ENCODE data around the gene PRKAB1. TPM values are rescaled to one million over a fixed set of nuclear protein-coding genes. Genes with fewer than 3 reads are reported as not detected.

Gene PRKAB1
- total RNA-seq, 1 experiment from 2014 or later, result 25.0 TPM

DNA sequence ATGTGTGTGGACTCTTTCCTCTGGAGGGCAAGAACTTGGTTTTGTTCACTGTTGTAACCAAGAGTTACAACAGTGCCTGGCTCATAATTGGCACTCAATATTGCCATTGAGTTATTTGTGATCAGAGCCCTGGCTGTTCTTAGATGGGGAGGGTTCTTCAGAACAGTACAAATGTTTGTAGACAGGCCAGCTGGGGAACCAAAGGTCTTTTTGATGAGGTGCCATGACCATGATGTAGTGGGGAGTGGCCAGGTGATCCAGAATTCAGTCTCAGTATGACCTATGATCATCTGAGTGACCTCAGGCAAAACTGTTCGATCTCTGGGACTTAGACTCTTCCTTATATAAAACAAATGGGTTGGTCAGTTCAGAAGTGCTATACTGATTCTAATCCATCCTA lies 3.3 kb upstream of the PRKAB1 start:
- TF ChIP-seq ZFX (IDR thresholded peaks at IDR 0.05), result no peak
- TF ChIP-seq EGR1 (IDR thresholded peaks at IDR 0.05; ENCODE audit: low read depth), result no peak
- no peaks in the 10 kb centered on the region for H3K9me3 ChIP-seq (ENCODE audit: control insufficient read depth in 1 of 2, insufficient read depth in 1 of 2, low read depth in 1 of 2, low read length in 2 of 2)
- BruUV-seq (replicated peaks), result no TSS peak
- no peaks in the 10 kb centered on the region for H4K20me1 ChIP-seq (ENCODE audit: insufficient read depth)
- peaks cover 0 to 10% of the 10 kb centered on the region in 2 experiments; a peak in 1 of 4 replicates for H3K4me1 ChIP-seq (ENCODE audit: control insufficient read depth in 1 of 2, insufficient read depth in 2 of 2, low read length in 2 of 2)
- peaks cover 4% of the 10 kb centered on the region; the same call in 1 of the 2 replicates for H3K27me3 ChIP-seq (ENCODE audit: insufficient read depth, low read length)
- intact Hi-C loops (cut with micrococcal nuclease), result no loop called here
- no peak overlapping the region for H3K4me3 ChIP-seq (replicated peaks in 1 of 2; ENCODE audit: low read depth in 1 of 2, low read length in 2 of 2)
- RAD21 ChIA-PET (ENCODE audit: low non-redundant PET in 1 of 2, low total read pairs in 2 of 2, uncharacterized antibody in 2 of 2, unreplicated experiment in 2 of 2), result no interaction called here
- H3K9me2 ChIP-seq (ENCODE audit: insufficient read depth), result no peaks in the 10 kb centered on the region
- H3K36me3 ChIP-seq (ENCODE audit: control insufficient read depth in 1 of 2, insufficient read depth in 2 of 2, low read length in 2 of 2), result no peaks in the 10 kb centered on the region
- POLR2A ChIA-PET, result no interaction called here
- DNase-seq (ENCODE audit: low read depth, low spot score), result no peak
- ATAC-seq, result no peak
- H2AFZ ChIP-seq (ENCODE audit: low read depth, low read length, poor library complexity, severe bottlenecking), result no peak overlapping the region
- peaks cover 16% of the 10 kb centered on the region for H3K79me2 ChIP-seq (ENCODE audit: insufficient read depth, low read length)
- CTCF ChIA-PET, result interaction anchor here (1.1 kb wide), 1 partner anchor 9 kb away, joined by 4 read pairs; no protein-coding TSS in a partner anchor
- no peak overlapping the region for H3K4me2 ChIP-seq (ENCODE audit: low read length)
- H3K27ac ChIP-seq (ENCODE audit: low read depth, low read length), result no peak overlapping the region
- H3K9ac ChIP-seq (ENCODE audit: low read length), result no peak overlapping the region

DNA sequence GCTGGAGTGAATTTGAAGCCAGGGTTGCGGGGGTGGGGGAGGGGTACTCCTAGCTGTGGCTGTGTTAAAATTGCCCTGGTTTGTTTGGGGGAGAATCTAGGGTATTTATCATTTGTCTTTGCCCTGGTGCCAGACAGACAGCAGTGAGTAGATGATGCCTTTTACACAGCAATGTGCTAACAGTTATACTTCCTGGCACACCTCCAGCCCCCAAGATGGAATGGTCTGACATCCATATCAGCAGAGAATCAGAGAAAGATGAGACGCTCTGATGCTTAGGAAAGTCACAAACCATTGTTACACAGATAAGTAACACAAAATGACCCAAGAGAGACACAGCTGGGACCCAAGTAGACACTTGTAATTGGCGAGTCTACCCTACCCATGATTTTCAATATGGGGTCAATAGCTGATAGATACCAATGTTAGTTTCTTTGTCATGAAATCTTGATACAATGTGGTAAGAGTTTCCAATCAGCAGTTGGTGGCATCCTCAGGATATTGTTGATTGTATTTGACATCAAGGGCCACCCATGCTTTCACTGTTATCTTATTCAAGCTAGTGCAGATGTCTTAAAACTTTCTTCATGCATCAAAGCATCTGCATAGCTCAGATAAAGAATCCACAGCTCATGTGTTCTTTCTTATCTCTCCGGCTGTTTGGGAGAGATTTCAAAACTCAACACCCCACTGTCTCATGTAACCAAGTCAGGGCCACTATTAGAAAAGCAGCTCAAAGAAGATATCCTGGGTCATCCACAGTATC lies 2.6 kb upstream of the PRKAB1 start:
- Histone ChIP-seq H2AFZ (ENCODE audit: low read depth, low read length, poor library complexity, severe bottlenecking) (no peak overlapping the region), H3K27me3 (ENCODE audit: insufficient read depth, low read length) (peaks cover 4% of the 10 kb centered on the region; the same call in 1 of the 2 replicates), H3K36me3 (ENCODE audit: control insufficient read depth in 1 of 2, insufficient read depth in 2 of 2, low read length in 2 of 2) (peaks cover 0 to under 1% of the 10 kb centered on the region in 2 experiments; a peak in 1 of 4 replicates), H3K4me2 (ENCODE audit: low read length) (no peak overlapping the region), H3K79me2 (ENCODE audit: insufficient read depth, low read length) (peaks cover 23% of the 10 kb centered on the region), H4K20me1 (ENCODE audit: insufficient read depth) (no peaks in the 10 kb centered on the region), H3K27ac (ENCODE audit: low read depth, low read length) (no peak overlapping the region), H3K4me1 (ENCODE audit: control insufficient read depth in 1 of 2, insufficient read depth in 2 of 2, low read length in 2 of 2) (peaks cover 0 to 11% of the 10 kb centered on the region in 2 experiments; a peak in 1 of 4 replicates), H3K4me3 (replicated peaks in 1 of 2; ENCODE audit: low read depth in 1 of 2, low read length in 2 of 2) (no peak overlapping the region), H3K9me2 (ENCODE audit: insufficient read depth) (no peaks in the 10 kb centered on the region), H3K9me3 (ENCODE audit: control insufficient read depth in 1 of 2, insufficient read depth in 1 of 2, low read depth in 1 of 2, low read length in 2 of 2) (no peaks in the 10 kb centered on the region), H3K9ac (ENCODE audit: low read length) (no peak overlapping the region)
- ChIA-PET POLR2A (no interaction called here), RAD21 (ENCODE audit: low non-redundant PET in 1 of 2, low total read pairs in 2 of 2, uncharacterized antibody in 2 of 2, unreplicated experiment in 2 of 2) (no interaction called here), CTCF (interaction anchor here (0.7 to 1.5 kb wide), 3 partner anchors 10 to 44 kb away, joined by 3 to 4 read pairs (median 3); no protein-coding TSS in a partner anchor)
- ATAC-seq (no peak), DNase-seq (ENCODE audit: low read depth, low spot score) (no peak)
- intact Hi-C loops (cut with micrococcal nuclease), result no loop called here
- BruUV-seq (replicated peaks), result no TSS peak
- TF ChIP-seq ELF1 (IDR thresholded peaks at IDR 0.05; ENCODE audit: borderline replicate concordance, low read depth) (no peak), POLR2AphosphoS5 (IDR thresholded peaks at IDR 0.05; ENCODE audit: low read depth, low read length) (no peak), FOSL1 (IDR thresholded peaks at IDR 0.05; ENCODE audit: low read depth) (no peak), EZH2 (IDR thresholded peaks at IDR 0.05) (no peak), ZFX (IDR thresholded peaks at IDR 0.05) (no peak), EZH2phosphoT487 (IDR thresholded peaks at IDR 0.05; ENCODE audit: borderline replicate concordance) (no peak), RAD21 (IDR thresholded peaks at IDR 0.05; ENCODE audit: low read depth) (no peak), ZNF274 (IDR thresholded peaks at IDR 0.05; ENCODE audit: low read depth, low read length) (no peak), TCF7L2 (IDR thresholded peaks at IDR 0.05; ENCODE audit: borderline replicate concordance, extremely low read depth, insufficient read depth, insufficient read length) (no peak), SP1 (IDR thresholded peaks at IDR 0.05; ENCODE audit: low read depth) (no peak)
- TF ChIP-seq, protein P1, sequence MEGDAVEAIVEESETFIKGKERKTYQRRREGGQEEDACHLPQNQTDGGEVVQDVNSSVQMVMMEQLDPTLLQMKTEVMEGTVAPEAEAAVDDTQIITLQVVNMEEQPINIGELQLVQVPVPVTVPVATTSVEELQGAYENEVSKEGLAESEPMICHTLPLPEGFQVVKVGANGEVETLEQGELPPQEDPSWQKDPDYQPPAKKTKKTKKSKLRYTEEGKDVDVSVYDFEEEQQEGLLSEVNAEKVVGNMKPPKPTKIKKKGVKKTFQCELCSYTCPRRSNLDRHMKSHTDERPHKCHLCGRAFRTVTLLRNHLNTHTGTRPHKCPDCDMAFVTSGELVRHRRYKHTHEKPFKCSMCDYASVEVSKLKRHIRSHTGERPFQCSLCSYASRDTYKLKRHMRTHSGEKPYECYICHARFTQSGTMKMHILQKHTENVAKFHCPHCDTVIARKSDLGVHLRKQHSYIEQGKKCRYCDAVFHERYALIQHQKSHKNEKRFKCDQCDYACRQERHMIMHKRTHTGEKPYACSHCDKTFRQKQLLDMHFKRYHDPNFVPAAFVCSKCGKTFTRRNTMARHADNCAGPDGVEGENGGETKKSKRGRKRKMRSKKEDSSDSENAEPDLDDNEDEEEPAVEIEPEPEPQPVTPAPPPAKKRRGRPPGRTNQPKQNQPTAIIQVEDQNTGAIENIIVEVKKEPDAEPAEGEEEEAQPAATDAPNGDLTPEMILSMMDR (IDR thresholded peaks at IDR 0.05 in 2 of 3, conservative IDR thresholded peaks at IDR 0.05 in 1 of 3; ENCODE audit: borderline replicate concordance in 1 of 3, insufficient read depth in 1 of 3, low read depth in 2 of 3, low read length in 2 of 3), result no peak
- TF ChIP-seq, protein P2, sequence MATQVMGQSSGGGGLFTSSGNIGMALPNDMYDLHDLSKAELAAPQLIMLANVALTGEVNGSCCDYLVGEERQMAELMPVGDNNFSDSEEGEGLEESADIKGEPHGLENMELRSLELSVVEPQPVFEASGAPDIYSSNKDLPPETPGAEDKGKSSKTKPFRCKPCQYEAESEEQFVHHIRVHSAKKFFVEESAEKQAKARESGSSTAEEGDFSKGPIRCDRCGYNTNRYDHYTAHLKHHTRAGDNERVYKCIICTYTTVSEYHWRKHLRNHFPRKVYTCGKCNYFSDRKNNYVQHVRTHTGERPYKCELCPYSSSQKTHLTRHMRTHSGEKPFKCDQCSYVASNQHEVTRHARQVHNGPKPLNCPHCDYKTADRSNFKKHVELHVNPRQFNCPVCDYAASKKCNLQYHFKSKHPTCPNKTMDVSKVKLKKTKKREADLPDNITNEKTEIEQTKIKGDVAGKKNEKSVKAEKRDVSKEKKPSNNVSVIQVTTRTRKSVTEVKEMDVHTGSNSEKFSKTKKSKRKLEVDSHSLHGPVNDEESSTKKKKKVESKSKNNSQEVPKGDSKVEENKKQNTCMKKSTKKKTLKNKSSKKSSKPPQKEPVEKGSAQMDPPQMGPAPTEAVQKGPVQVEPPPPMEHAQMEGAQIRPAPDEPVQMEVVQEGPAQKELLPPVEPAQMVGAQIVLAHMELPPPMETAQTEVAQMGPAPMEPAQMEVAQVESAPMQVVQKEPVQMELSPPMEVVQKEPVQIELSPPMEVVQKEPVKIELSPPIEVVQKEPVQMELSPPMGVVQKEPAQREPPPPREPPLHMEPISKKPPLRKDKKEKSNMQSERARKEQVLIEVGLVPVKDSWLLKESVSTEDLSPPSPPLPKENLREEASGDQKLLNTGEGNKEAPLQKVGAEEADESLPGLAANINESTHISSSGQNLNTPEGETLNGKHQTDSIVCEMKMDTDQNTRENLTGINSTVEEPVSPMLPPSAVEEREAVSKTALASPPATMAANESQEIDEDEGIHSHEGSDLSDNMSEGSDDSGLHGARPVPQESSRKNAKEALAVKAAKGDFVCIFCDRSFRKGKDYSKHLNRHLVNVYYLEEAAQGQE (IDR thresholded peaks at IDR 0.05; ENCODE audit: low read depth), result no peak
- TF ChIP-seq, protein P3, sequence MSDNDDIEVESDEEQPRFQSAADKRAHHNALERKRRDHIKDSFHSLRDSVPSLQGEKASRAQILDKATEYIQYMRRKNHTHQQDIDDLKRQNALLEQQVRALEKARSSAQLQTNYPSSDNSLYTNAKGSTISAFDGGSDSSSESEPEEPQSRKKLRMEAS (IDR thresholded peaks at IDR 0.05), result no peak

Data from HCT116 (cell line).